IMR-90 (cell line): Measurements from ENCODE around the gene PISD. TPM values are rescaled to one million over a fixed set of nuclear protein-coding genes. Genes with fewer than 3 reads are reported as not detected.

Source experiments
- ATAC-seq: fragments of 200-7000 bp; cut with Tn5 transposase; 2 replicates; pipeline ENCODE4 v1.9.1; 2020; ENCODE audit warnings: low read depth, mild to moderate bottlenecking, moderate library complexity
- BruUV-seq: library from RNA; stranded (reverse); fragments of 400-500 nt; replicated peaks from 2 replicates; lab custom pipeline; 2021; lab: Mats Ljungman, UMichigan
- CTCF ChIA-PET: fragments of 300-600 bp; formaldehyde crosslinking; extraction: SDS; loops from one replicate; lab custom pipeline; 2021; ENCODE audit warnings: antibody characterized with exemption; lab: Yijun Ruan, JAX
- POLR2A ChIA-PET: fragments of 300-600 bp; sonication (Branson Sonifier 250); formaldehyde crosslinking; loops from one replicate; lab custom pipeline; 2022; ENCODE audit warnings: antibody characterized with exemption; ENCODE audit not compliant: unreplicated experiment; lab: Charles Lee
- DNase-seq: peaks from one replicate; pipeline ENCODE4 v3.0.0; 2013
- H2AFZ ChIP-seq: replicated peaks from 2 replicates; pipeline ENCODE3; 2013; ENCODE audit warnings: low read length, mild to moderate bottlenecking; ENCODE audit not compliant: poor library complexity
- H2AK5ac ChIP-seq: 2 replicates; pipeline ENCODE4 v1.6.1; 2013; ENCODE audit warnings: low read depth, low read length, inconsistent platforms
- H2AK9ac ChIP-seq: replicated peaks from 2 replicates; pipeline ENCODE3; 2013; ENCODE audit warnings: mild to moderate bottlenecking, low read depth, low read length, moderate library complexity; ENCODE audit not compliant: poor library complexity
- H2BK120ac ChIP-seq: 2 replicates; pipeline ENCODE4 v1.6.1; 2013; ENCODE audit warnings: low read depth, low read length, inconsistent platforms
- H2BK15ac ChIP-seq: 3 replicates; pipeline ENCODE4 v1.6.1; 2013; ENCODE audit warnings: low read depth, low read length, inconsistent platforms
- H2BK20ac ChIP-seq: 2 replicates; pipeline ENCODE4 v1.6.1; 2013; ENCODE audit warnings: low read depth, mild to moderate bottlenecking, inconsistent platforms, low read length, moderate library complexity
- H2BK5ac ChIP-seq: 2 replicates; pipeline ENCODE4 v1.6.1; 2013; ENCODE audit warnings: mild to moderate bottlenecking, low read depth, low read length, inconsistent platforms; ENCODE audit not compliant: poor library complexity, severe bottlenecking
- H3K14ac ChIP-seq: replicated peaks from 2 replicates; pipeline ENCODE4 v1.6.1; 2013; ENCODE audit warnings: low read depth, low read length, inconsistent platforms
- H3K18ac ChIP-seq: 2 replicates; pipeline ENCODE4 v1.6.1; 2013; ENCODE audit warnings: low read depth, low read length, control low read depth
- H3K23ac ChIP-seq: 2 replicates; pipeline ENCODE4 v1.6.1; 2013; ENCODE audit warnings: low read depth, low read length, inconsistent platforms
- H3K27ac ChIP-seq: 2 replicates; pipeline ENCODE4 v1.5.1; 2013; ENCODE audit warnings: mild to moderate bottlenecking, control low read depth, low read length; ENCODE audit not compliant: insufficient read depth
- H3K27me3 ChIP-seq: 2 replicates; pipeline ENCODE4 v1.6.1; 2013; ENCODE audit warnings: low read length; ENCODE audit not compliant: control insufficient read depth, insufficient read depth
- H3K36me3 ChIP-seq: 2 replicates; pipeline ENCODE4 v1.6.1; 2013; ENCODE audit warnings: low read length, mixed read lengths; ENCODE audit not compliant: control insufficient read depth, insufficient read depth
- H3K4ac ChIP-seq: 2 replicates; pipeline ENCODE4 v1.6.1; 2013; ENCODE audit warnings: low read depth, low read length, inconsistent platforms
- H3K4me1 ChIP-seq: 2 replicates; pipeline ENCODE4 v1.6.1; 2013; ENCODE audit warnings: low read length, mixed read lengths; ENCODE audit not compliant: control insufficient read depth, insufficient read depth
- H3K4me2 ChIP-seq: 2 replicates; pipeline ENCODE4 v1.6.1; 2013; ENCODE audit warnings: low read depth, mild to moderate bottlenecking, control low read depth, low read length, moderate library complexity
- H3K4me3 ChIP-seq: 2 replicates; pipeline ENCODE4 v1.5.1; 2013; ENCODE audit warnings: low read depth, mild to moderate bottlenecking, control low read depth, low read length, moderate library complexity; ENCODE audit not compliant: insufficient read depth
- H3K56ac ChIP-seq: 2 replicates; pipeline ENCODE4 v1.6.1; 2013; ENCODE audit warnings: low read length, inconsistent platforms; ENCODE audit not compliant: insufficient read depth; ENCODE audit errors: extremely low read depth
- H3K79me1 ChIP-seq, 2 experiments: 2 replicates each; pipeline ENCODE4 v1.6.1; 2013; ENCODE audit warnings: low read length in 2 of 2, inconsistent platforms in 1 of 2, low read depth in 1 of 2
- H3K9ac ChIP-seq: 2 replicates; pipeline ENCODE4 v1.6.1; 2013; ENCODE audit warnings: low read depth, low read length, control low read depth
- H3K9me1 ChIP-seq: 2 replicates; pipeline ENCODE4 v1.6.1; 2013; ENCODE audit warnings: low read length, inconsistent platforms; ENCODE audit not compliant: insufficient read depth
- H3K9me3 ChIP-seq: 2 replicates; pipeline ENCODE4 v1.6.1; 2013; ENCODE audit warnings: low read length; ENCODE audit not compliant: control insufficient read depth, insufficient read depth
- H4K20me1 ChIP-seq: 2 replicates; pipeline ENCODE4 v1.6.1; 2013; ENCODE audit warnings: low read length, inconsistent platforms; ENCODE audit not compliant: insufficient read depth
- H4K5ac ChIP-seq: 2 replicates; pipeline ENCODE4 v1.6.1; 2013; ENCODE audit warnings: mild to moderate bottlenecking, low read depth, low read length, control low read depth
- H4K8ac ChIP-seq, 2 experiments: 2 replicates each; pipeline ENCODE4 v1.6.1; 2013; ENCODE audit warnings: low read depth in 2 of 2, low read length in 2 of 2, control low read depth in 1 of 2, inconsistent platforms in 1 of 2
- H4K91ac ChIP-seq: 2 replicates; pipeline ENCODE4 v1.6.1; 2013; ENCODE audit warnings: low read depth, low read length, inconsistent platforms; ENCODE audit not compliant: insufficient read depth
- BHLHE40 ChIP-seq: fragments of 150-350 bp; IDR thresholded peaks from 2 replicates; pipeline ENCODE4 v1.6.1; 2016; ENCODE audit warnings: mild to moderate bottlenecking, low read depth, low read length
- CEBPB ChIP-seq: IDR thresholded peaks from 2 replicates; pipeline ENCODE4 v1.6.1; 2012; ENCODE audit warnings: low read depth, low read length, improper control_type of control experiment
- CHD1 ChIP-seq: IDR thresholded peaks from 2 replicates; pipeline ENCODE4 v1.6.1; 2012; ENCODE audit warnings: low read depth, low read length, improper control_type of control experiment
- CTCF ChIP-seq: conservative IDR thresholded peaks from 2 replicates; pipeline ENCODE4 v1.5.1; 2012; ENCODE audit warnings: mild to moderate bottlenecking, low read depth, low read length, improper control_type of control experiment
- FOS ChIP-seq: fragments of 150-350 bp; IDR thresholded peaks from 2 replicates; pipeline ENCODE4 v1.6.1; 2016; ENCODE audit warnings: low read depth, low read length
- MAFK ChIP-seq: IDR thresholded peaks from 2 replicates; pipeline ENCODE4 v1.6.1; 2012; ENCODE audit warnings: low read depth, low read length, improper control_type of control experiment
- MAZ ChIP-seq: IDR thresholded peaks from 2 replicates; pipeline ENCODE4 v1.6.1; 2012; ENCODE audit warnings: low read depth, mild to moderate bottlenecking, low read length, improper control_type of control experiment, moderate library complexity, borderline replicate concordance
- MXI1 ChIP-seq: IDR thresholded peaks from 2 replicates; pipeline ENCODE4 v1.6.1; 2012; ENCODE audit warnings: low read depth, mild to moderate bottlenecking, low read length, moderate library complexity, borderline replicate concordance
- POLR2A ChIP-seq: IDR thresholded peaks from 2 replicates; pipeline ENCODE4 v1.6.1; 2012; ENCODE audit warnings: mild to moderate bottlenecking, low read depth, low read length
- RAD21 ChIP-seq: IDR thresholded peaks from 2 replicates; pipeline ENCODE4 v1.6.1; 2012; ENCODE audit warnings: low read length, improper control_type of control experiment
- RCOR1 ChIP-seq: IDR thresholded peaks from 2 replicates; pipeline ENCODE4 v1.6.1; 2012; ENCODE audit warnings: mild to moderate bottlenecking, low read length, improper control_type of control experiment; ENCODE audit not compliant: insufficient replicate concordance
- RFX5 ChIP-seq: IDR thresholded peaks from 2 replicates; pipeline ENCODE4 v1.8.0; 2012; ENCODE audit warnings: low read depth, mild to moderate bottlenecking, low read length, moderate library complexity
- SMC3 ChIP-seq: fragments of 150-350 bp; IDR thresholded peaks from 2 replicates; pipeline ENCODE4 v1.6.1; 2016; ENCODE audit warnings: low read depth, mild to moderate bottlenecking, antibody characterized with exemption, low read length, moderate library complexity
- WGBS, 2 experiments: methylation state at CpG; one replicate each; pipeline versions ENCODE4 v1.1.5 to v1.1.7; 2013; ENCODE audit warnings: missing lambda C conversion rate in 2 of 2; ENCODE audit not compliant: insufficient read length in 1 of 2; ENCODE audit errors: extremely low coverage in 2 of 2; 5-methylcytosine and 5-hydroxymethylcytosine counted together
- dilution Hi-C: fragments of 300-500 bp; cut with HindIII; formaldehyde crosslinking; loops from one replicate; pipeline ENCODE4 v1.14.3; 2018; ENCODE audit warnings: low sequenced_read_pairs; ENCODE audit not compliant: unreplicated experiment
- in situ Hi-C: fragments of 300-500 bp; cut with MboI; formaldehyde crosslinking; loops from 3 replicates; pipeline ENCODE4 v1.14.3; 2019; ENCODE audit warnings: low sequenced_read_pairs, inconsistent platforms, mixed read lengths
- intact Hi-C: fragments of 100-400 bp; cut with micrococcal nuclease; formaldehyde crosslinking; loops from 2 replicates; pipeline ENCODE4 v1.10.0; 2022
- polyA plus RNA-seq, 3 experiments: library from polyadenylated mRNA; depleted of rRNA; stranded (reverse); fragments of >200 nt; gene quantifications; 2 replicates each; pipeline ENCODE4 v1.2.3, GENCODE V29; 2012; ENCODE audit warnings: low replicate concordance in 1 of 3
- total RNA-seq: library from RNA; depleted of rRNA; stranded (reverse); fragments of >200 nt; gene quantifications from 2 replicates; pipeline ENCODE4 v1.2.3, GENCODE V29; 2012
- TF ChIP-seq, protein P1 (sequence below): fragments of 150-350 bp; IDR thresholded peaks from 2 replicates; pipeline ENCODE4 v1.6.1; 2016; ENCODE audit warnings: low read depth, mild to moderate bottlenecking, low read length, moderate library complexity, borderline replicate concordance
- TF ChIP-seq, protein P2 (sequence below): fragments of 150-350 bp; IDR thresholded peaks from 2 replicates; pipeline ENCODE4 v1.6.1; 2017; ENCODE audit warnings: mild to moderate bottlenecking, antibody characterized with exemption, low read length, low read depth

Gene PISD
- total and polyA plus RNA-seq, 2 of the 4 experiments (the other 2 are of a cell fraction) = 34.1 to 48.8 TPM

DNA sequence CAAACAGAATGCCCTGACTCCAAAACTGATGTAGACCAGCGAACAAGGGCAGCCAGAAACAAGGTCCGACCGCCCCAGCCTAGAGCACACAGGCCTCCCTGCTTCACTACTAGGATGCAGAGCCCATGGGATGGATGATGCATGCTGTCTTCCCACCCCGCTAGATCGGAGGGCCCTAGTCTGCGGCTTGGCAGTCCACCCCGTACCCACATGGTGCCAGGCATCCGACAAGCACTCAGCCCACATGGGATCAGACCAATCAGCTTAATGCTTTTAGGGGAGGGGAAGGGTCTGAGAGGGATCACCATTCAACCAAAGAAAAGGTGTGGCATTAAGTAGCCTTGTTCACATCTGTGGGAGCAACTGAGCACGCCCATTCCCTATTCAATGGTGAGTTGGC is 30.6 kb downstream of the PISD start:
- Histone ChIP-seq H3K56ac (no peak overlapping the region), H3K14ac (peak overlapping the region; percentile 41), H3K4me1 (peaks cover 18% of the 10 kb centered on the region), H3K4me2 (peak overlapping the region; percentile 94), H2BK120ac (no peak overlapping the region), H3K9me3 (no peaks in the 10 kb centered on the region), H3K4ac (peak overlapping the region; percentile 62), H4K8ac (peak overlapping the region; percentile 51 to 74; a peak in 2 of 4 replicates), H3K4me3 (peak overlapping the region; percentile 69; the same call in 1 of the 2 replicates), H3K18ac (no peak overlapping the region; the same call in 1 of the 2 replicates), H2BK15ac (peak overlapping the region; percentile 52; the same call in 2 of the 3 replicates), H3K9me1 (peaks cover 22% of the 10 kb centered on the region), H3K79me1 (peaks cover 29 to 86% of the 10 kb centered on the region in 2 experiments), H3K23ac (no peak overlapping the region; the same call in 1 of the 2 replicates), H4K5ac (peak overlapping the region; percentile 28), H2BK5ac (peak overlapping the region; percentile 69), H2AFZ (peak overlapping the region; percentile 93), H3K36me3 (peaks cover 9% of the 10 kb centered on the region), H4K91ac (peak overlapping the region; percentile 54; the same call in 1 of the 2 replicates), H2BK20ac (no peak overlapping the region), H3K9ac (peak overlapping the region; percentile 68), H4K20me1 (peaks cover 58% of the 10 kb centered on the region), H2AK5ac (peak overlapping the region; percentile 77), H2AK9ac (peak overlapping the region; percentile 97), H3K27me3 (no peaks in the 10 kb centered on the region), H3K27ac (peak overlapping the region; percentile 68)
- ChIA-PET CTCF (interaction anchor here (0.8 to 1.3 kb wide), 3 partner anchors 70 to 180 kb away, joined by 3 to 5 read pairs (median 4); no protein-coding TSS in a partner anchor), POLR2A (interaction anchor here (0.6 kb wide), 1 partner anchor 16 kb away, joined by 3 read pairs; no protein-coding TSS in a partner anchor)
- BruUV-seq = no TSS peak
- in situ Hi-C loops (loop anchor here (5.0 kb wide), 1 partner anchor 74 kb away; no protein-coding TSS in a partner anchor), intact Hi-C loops (loop anchor here (5.0 kb wide), 1 partner anchor 284 kb away; the partner anchor contains the start of gene PATZ1), dilution Hi-C loops (no loop called here)
- ATAC-seq (no peak), DNase-seq (no peak)
- WGBS, 2 experiments = 100% methylated on average over 1 of the region's 9 CpGs; no CpG with 5 or more reads in 1 of the 2 experiments
- TF ChIP-seq, protein P1, sequence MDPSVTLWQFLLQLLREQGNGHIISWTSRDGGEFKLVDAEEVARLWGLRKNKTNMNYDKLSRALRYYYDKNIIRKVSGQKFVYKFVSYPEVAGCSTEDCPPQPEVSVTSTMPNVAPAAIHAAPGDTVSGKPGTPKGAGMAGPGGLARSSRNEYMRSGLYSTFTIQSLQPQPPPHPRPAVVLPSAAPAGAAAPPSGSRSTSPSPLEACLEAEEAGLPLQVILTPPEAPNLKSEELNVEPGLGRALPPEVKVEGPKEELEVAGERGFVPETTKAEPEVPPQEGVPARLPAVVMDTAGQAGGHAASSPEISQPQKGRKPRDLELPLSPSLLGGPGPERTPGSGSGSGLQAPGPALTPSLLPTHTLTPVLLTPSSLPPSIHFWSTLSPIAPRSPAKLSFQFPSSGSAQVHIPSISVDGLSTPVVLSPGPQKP = no peak
- no peak for TF ChIP-seq FOS
- TF ChIP-seq, protein P2, sequence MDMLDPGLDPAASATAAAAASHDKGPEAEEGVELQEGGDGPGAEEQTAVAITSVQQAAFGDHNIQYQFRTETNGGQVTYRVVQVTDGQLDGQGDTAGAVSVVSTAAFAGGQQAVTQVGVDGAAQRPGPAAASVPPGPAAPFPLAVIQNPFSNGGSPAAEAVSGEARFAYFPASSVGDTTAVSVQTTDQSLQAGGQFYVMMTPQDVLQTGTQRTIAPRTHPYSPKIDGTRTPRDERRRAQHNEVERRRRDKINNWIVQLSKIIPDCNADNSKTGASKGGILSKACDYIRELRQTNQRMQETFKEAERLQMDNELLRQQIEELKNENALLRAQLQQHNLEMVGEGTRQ = no peak
- TF ChIP-seq SMC3 = no peak
- TF ChIP-seq RCOR1 = no peak
- no peak for TF ChIP-seq CTCF
- no peak for TF ChIP-seq MAFK
- no peak for TF ChIP-seq RFX5
- TF ChIP-seq MXI1 = no peak
- no peak for TF ChIP-seq CHD1
- no peak for TF ChIP-seq BHLHE40
- TF ChIP-seq CEBPB = no peak
- no peak for TF ChIP-seq POLR2A
- no peak for TF ChIP-seq MAZ
- no peak for TF ChIP-seq RAD21
